ENCODE results near the gene CLNS1A. TPM values are rescaled to one million over a fixed set of nuclear protein-coding genes. Genes with fewer than 3 reads are reported as not detected.

CLNS1A gene

DNA sequence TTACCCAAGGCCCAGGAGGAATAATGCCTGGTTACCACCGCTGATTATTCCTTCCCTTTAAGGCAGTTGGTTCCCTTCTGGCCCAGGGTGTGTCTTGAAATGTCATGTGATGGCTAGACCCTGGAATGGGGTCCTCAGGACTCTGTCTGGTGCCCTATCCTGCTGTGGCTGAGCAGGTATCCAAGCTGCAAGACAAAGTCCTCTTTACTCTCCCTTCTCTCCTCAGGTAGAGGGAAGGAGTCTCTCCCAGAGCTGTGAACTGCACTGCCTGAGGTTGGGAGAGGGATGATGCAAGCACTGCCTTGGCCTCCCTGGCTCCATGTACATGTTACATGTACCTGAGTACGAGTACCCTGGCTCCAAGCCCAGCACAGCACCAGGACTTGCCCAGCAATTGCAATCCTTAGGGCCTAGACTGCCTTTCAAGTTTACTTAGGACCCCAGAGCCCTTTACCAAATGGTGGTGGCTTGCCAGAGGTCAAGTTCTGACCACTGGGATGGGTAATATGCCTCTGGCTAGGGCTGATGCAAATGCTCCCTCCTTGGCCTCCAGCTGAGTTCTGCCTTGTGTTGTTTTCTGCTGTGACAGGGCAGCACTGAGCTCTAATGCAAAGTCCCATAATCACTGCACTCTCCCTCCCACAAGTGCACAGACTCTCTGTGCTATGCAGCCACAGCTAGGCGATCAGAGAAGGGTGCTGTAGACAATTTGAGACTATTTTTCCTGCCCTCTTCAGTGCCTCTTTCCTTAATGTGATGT is 68.5 kb downstream of the CLNS1A start:
- H3K27me3 ChIP-seq (ENCODE audit: control insufficient read depth in 1 of 2, insufficient read depth in 1 of 2, low read length in 2 of 2), result no peaks in the 10 kb centered on the region
- no peak overlapping the region for H2AFZ ChIP-seq (ENCODE audit: low read depth, low read length)
- no peak overlapping the region for H2BK15ac ChIP-seq (ENCODE audit: low read depth, poor library complexity, severe bottlenecking)
- H2BK5ac ChIP-seq (ENCODE audit: low read depth, low read length, poor library complexity, severe bottlenecking), result no peak overlapping the region
- no peak overlapping the region for H3K23ac ChIP-seq (ENCODE audit: low read length in 2 of 2)
- no peak overlapping the region for H4K91ac ChIP-seq (ENCODE audit: low read length)
- no peak overlapping the region for H2BK12ac ChIP-seq (ENCODE audit: low read length in 2 of 2)
- 82% methylated on average over 3 of the region's 3 CpGs for WGBS
- DNase-seq, result no peak
- H3K27ac ChIP-seq (ENCODE audit: low read length, poor library complexity, severe bottlenecking), result no peak overlapping the region
- no peak overlapping the region for H3K4ac ChIP-seq (ENCODE audit: low read depth in 1 of 2, low read length in 2 of 2)
- H3K36me3 ChIP-seq (ENCODE audit: control insufficient read depth in 1 of 2, insufficient read depth in 2 of 2, low read depth in 1 of 2, low read length in 2 of 2), result peaks cover 0 to 2% of the 10 kb centered on the region in 2 experiments
- no peak overlapping the region for H3K18ac ChIP-seq (ENCODE audit: low read depth in 1 of 2, low read length in 2 of 2)
- H3K9ac ChIP-seq (ENCODE audit: low read length), result no peak overlapping the region
- no peak overlapping the region for H2BK120ac ChIP-seq (ENCODE audit: low read depth, low read length)
- no peaks in the 10 kb centered on the region for H3K9me3 ChIP-seq (ENCODE audit: control insufficient read depth, low read length)
- H3K79me1 ChIP-seq (replicated peaks; ENCODE audit: low read length, poor library complexity, severe bottlenecking), result no peaks in the 10 kb centered on the region
- H3K4me1 ChIP-seq (ENCODE audit: control insufficient read depth, insufficient read depth, low read depth, low read length), result no peaks in the 10 kb centered on the region
- H2AK5ac ChIP-seq (ENCODE audit: low read length, severe bottlenecking), result no peak overlapping the region
- no peak overlapping the region for H3K14ac ChIP-seq (ENCODE audit: low read length in 2 of 2)
- H3K4me2 ChIP-seq (ENCODE audit: low read length, poor library complexity, severe bottlenecking), result no peak overlapping the region
- no peak overlapping the region for H4K8ac ChIP-seq (ENCODE audit: low read length)
- no peak overlapping the region for H3K4me3 ChIP-seq (ENCODE audit: insufficient read depth in 1 of 2, low read depth in 1 of 2, low read length in 2 of 2)

DNA sequence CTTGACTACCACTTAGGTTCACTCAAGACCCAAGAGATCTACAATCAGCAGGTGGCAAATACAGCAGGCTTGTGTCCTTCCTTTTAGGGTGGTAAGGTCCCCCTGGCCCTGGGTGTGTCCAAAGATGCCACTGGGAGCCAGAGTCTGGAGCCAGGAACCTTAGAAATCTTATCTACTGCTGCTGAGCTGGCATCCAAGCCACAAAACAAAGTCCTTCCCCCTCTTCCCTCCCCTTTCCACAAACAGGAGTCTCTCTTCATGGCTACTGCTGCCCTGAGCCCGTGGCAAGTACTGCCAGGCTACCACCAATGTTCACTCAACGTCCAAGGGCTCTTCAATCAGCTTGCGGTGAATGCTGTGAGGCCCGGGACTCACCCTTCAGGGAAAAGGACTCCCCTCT is 69.3 kb downstream of the CLNS1A start:
- no peak for DNase-seq
- no peaks in the 10 kb centered on the region for H3K9me3 ChIP-seq (ENCODE audit: control insufficient read depth, low read length)
- no peak overlapping the region for H4K8ac ChIP-seq (ENCODE audit: low read length)
- no peak overlapping the region for H3K14ac ChIP-seq (ENCODE audit: low read length in 2 of 2)
- no peak overlapping the region for H2AFZ ChIP-seq (ENCODE audit: low read depth, low read length)
- H3K79me1 ChIP-seq (replicated peaks; ENCODE audit: low read length, poor library complexity, severe bottlenecking), result no peaks in the 10 kb centered on the region
- H3K4me3 ChIP-seq (ENCODE audit: insufficient read depth in 1 of 2, low read depth in 1 of 2, low read length in 2 of 2), result no peak overlapping the region
- H2BK12ac ChIP-seq (ENCODE audit: low read length in 2 of 2), result no peak overlapping the region
- H3K23ac ChIP-seq (ENCODE audit: low read length in 2 of 2), result no peak overlapping the region
- H3K4me1 ChIP-seq (ENCODE audit: control insufficient read depth, insufficient read depth, low read depth, low read length), result no peaks in the 10 kb centered on the region
- no peak overlapping the region for H2BK120ac ChIP-seq (ENCODE audit: low read depth, low read length)
- H3K27me3 ChIP-seq (ENCODE audit: control insufficient read depth in 1 of 2, insufficient read depth in 1 of 2, low read length in 2 of 2), result no peaks in the 10 kb centered on the region
- no peak overlapping the region for H3K4ac ChIP-seq (ENCODE audit: low read depth in 1 of 2, low read length in 2 of 2)
- H2AK5ac ChIP-seq (ENCODE audit: low read length, severe bottlenecking), result no peak overlapping the region
- no peak overlapping the region for H2BK15ac ChIP-seq (ENCODE audit: low read depth, poor library complexity, severe bottlenecking)
- H3K36me3 ChIP-seq (ENCODE audit: control insufficient read depth in 1 of 2, insufficient read depth in 2 of 2, low read depth in 1 of 2, low read length in 2 of 2), result peaks cover 0 to 2% of the 10 kb centered on the region in 2 experiments
- H3K9ac ChIP-seq (ENCODE audit: low read length), result no peak overlapping the region
- no peak overlapping the region for H3K4me2 ChIP-seq (ENCODE audit: low read length, poor library complexity, severe bottlenecking)
- H2BK5ac ChIP-seq (ENCODE audit: low read depth, low read length, poor library complexity, severe bottlenecking), result no peak overlapping the region
- no peak overlapping the region for H3K18ac ChIP-seq (ENCODE audit: low read depth in 1 of 2, low read length in 2 of 2)
- 74% methylated on average over 4 of the region's 4 CpGs for WGBS
- no peak overlapping the region for H4K91ac ChIP-seq (ENCODE audit: low read length)
- no peak overlapping the region for H3K27ac ChIP-seq (ENCODE audit: low read length, poor library complexity, severe bottlenecking)

Small RNA genes within 50 kb of the gene (small RNA-seq; reads per million reads assigned to genes)
- gene RNU7-59P (ENCODE audit: low read depth), result not detected
